Heart left ventricle (tissue), 16 donors: ENCODE measurements around the gene DNMT3A. TPM values are rescaled to one million over a fixed set of nuclear protein-coding genes. Genes with fewer than 3 reads are reported as not detected.

Experiments
- ATAC-seq, 4 donors: fragments of 200-7000 bp; cut with Tn5 transposase; one replicate each; pipeline ENCODE4 v1.9.1; 2020 to 2022; ENCODE audit warnings: moderate library complexity in 4 of 4, mild to moderate bottlenecking in 3 of 4, moderate number of reproducible peaks in 1 of 4
- DNase-seq, 5 donors: peaks; one replicate each; pipeline ENCODE4 v3.0.0-alpha.2; 2020
- H3K27ac ChIP-seq, 12 donors: fragments of 200-600 bp; sonication (generic) in 4 of 12; one replicate each; pipeline versions ENCODE4 v1.5.0 to v1.8.0; 2016 to 2022; ENCODE audit warnings: mild to moderate bottlenecking in 2 of 12
- H3K27me3 ChIP-seq, 9 donors: fragments of 200-600 bp; sonication (generic) in 2 of 9; one replicate each; pipeline versions ENCODE4 v1.5.1 to v1.8.0; 2016 to 2022; ENCODE audit warnings: mild to moderate bottlenecking in 3 of 9
- H3K36me3 ChIP-seq, 9 donors: fragments of 200-600 bp; sonication (generic) in 2 of 9; one replicate each; pipeline versions ENCODE4 v1.5.0 to v1.8.0; 2018 to 2022; ENCODE audit warnings: mild to moderate bottlenecking in 2 of 9
- H3K4me1 ChIP-seq, 12 donors: fragments of 200-600 bp; sonication (generic) in 4 of 12; one replicate each; pipeline versions ENCODE4 v1.5.0 to v1.8.0; 2016 to 2022; ENCODE audit warnings: mild to moderate bottlenecking in 3 of 12
- H3K4me3 ChIP-seq, 12 donors: fragments of 200-600 bp; sonication (generic) in 4 of 12; one replicate each; pipeline versions ENCODE4 v1.5.0 to v1.8.0; 2017 to 2022; ENCODE audit warnings: mild to moderate bottlenecking in 9 of 12, moderate library complexity in 4 of 12
- H3K9me3 ChIP-seq, 12 donors: fragments of 200-600 bp; sonication (generic) in 4 of 12; one replicate each; pipeline versions ENCODE4 v1.5.0 to v1.8.0; 2016 to 2022; ENCODE audit warnings: mild to moderate bottlenecking in 1 of 12
- POLR2A ChIP-seq, 2 donors: fragments of 450-650 bp; IDR thresholded peaks; one replicate each; pipeline ENCODE4 v1.6.1; 2017; ENCODE audit warnings: antibody characterized with exemption in 2 of 2, mild to moderate bottlenecking in 2 of 2, moderate library complexity in 2 of 2
- WGBS, 4 donors: extraction: QIAGEN DNeasy Blood & Tissue Kit in 2 of 4; methylation state at CpG; one replicate each; pipeline versions ENCODE4 v1.1.5 to v1.1.7; 2013 to 2018; 5-methylcytosine and 5-hydroxymethylcytosine counted together
- intact Hi-C, 10 donors: fragments of 100-400 bp; cut with DNase I; formaldehyde crosslinking; loops; one replicate each; pipeline versions ENCODE4 v1.11.1 to v1.14.2; 2022
- polyA plus RNA-seq, 2 donors: library from polyadenylated mRNA; stranded (reverse); fragments of 200-250 nt; gene quantifications; one replicate each; pipeline ENCODE4 v1.2.3, GENCODE V29; 2013
- total RNA-seq, 9 donors: library from RNA; depleted of rRNA in 2 of 9; stranded (reverse); fragments of >200 nt in 2 of 9; fragmentation: NEBNext Ultra II Directional in 3 of 9; extraction: Animal tissue kit (Norgen Biotek cat#: 25700) in 3 of 9; gene quantifications; one replicate each; pipeline versions ENCODE4 v1.1.0 to v1.2.4, GENCODE V29; 2016 to 2023
- TF ChIP-seq, protein P1 (sequence below), 12 donors: fragments of 200-600 bp; sonication (generic) in 4 of 12; IDR thresholded peaks; one replicate each; pipeline versions ENCODE4 v1.5.0 to v1.8.0; 2018 to 2022; ENCODE audit warnings: antibody characterized with exemption in 12 of 12, mild to moderate bottlenecking in 5 of 12
- donor health status: ischemic (EF 13 %, LVEDD 7.1; RV severe dilation, severe dysfunction).
- donor health status: healthy with polysubstance abuse.
- donor health status: DM: no; HTN: yes; CAD: no.
- donor health status: DM: no; HTN: no; CAD: no.
- donor health status: ischemic (EF 25% LVEDD 6.9; RV normal size, moderate dysfunction).
- donor health status: ischemic (EF 25% LVEDD 5.7; RV mildly dilated, moderate dysfunction).
- donor health status: healthy.
- donor health status: DM: yes; HTN: yes; CAD: no.
- donor health status: ischemic (EF 35%, LVEDD 5.7; RV mildly dilated, moderate dysfunction).
- donor health status: nonischemic (EF 11% LVEDD 7.7; RV severe dilation, severe dysfunction).
- donor health status: DM: yes; HTN: yes; CAD: no.
- donor health status: PGD.
- donor health status: ischemic (EF 29% LVEDD 5.4; RV normal size, mild dysfunction).
- donor health status: nonischemic (EF 23%, LVEDD 6.1; RV moderate dilation, normal function).

The DNMT3A gene
- total and polyA plus RNA-seq, 11 donors = 3.5 to 26.0 (median 16.0) TPM

DNA sequence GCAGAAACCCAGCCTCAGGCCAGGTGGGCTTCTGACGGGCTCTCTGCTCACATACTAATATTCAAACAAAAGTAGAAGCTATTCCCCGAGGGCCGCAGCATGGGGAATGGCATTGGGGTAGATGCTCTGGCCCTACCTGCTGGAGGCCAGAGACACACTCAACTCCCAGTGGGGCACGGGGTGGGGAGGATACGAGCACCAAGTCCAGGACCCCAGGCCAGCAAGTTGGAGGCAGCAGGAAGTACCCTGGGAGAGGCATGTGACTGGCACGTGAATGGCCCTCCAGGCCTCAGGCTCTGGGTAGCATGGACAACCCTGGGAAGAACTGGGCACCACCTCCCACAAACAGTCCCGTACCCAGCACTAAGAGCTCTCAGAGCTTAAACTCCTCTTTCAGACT lies 3.8 kb downstream of the DNMT3A start:
- H3K9me3 ChIP-seq = no peaks in the 10 kb centered on the region
- TF ChIP-seq, protein P1, sequence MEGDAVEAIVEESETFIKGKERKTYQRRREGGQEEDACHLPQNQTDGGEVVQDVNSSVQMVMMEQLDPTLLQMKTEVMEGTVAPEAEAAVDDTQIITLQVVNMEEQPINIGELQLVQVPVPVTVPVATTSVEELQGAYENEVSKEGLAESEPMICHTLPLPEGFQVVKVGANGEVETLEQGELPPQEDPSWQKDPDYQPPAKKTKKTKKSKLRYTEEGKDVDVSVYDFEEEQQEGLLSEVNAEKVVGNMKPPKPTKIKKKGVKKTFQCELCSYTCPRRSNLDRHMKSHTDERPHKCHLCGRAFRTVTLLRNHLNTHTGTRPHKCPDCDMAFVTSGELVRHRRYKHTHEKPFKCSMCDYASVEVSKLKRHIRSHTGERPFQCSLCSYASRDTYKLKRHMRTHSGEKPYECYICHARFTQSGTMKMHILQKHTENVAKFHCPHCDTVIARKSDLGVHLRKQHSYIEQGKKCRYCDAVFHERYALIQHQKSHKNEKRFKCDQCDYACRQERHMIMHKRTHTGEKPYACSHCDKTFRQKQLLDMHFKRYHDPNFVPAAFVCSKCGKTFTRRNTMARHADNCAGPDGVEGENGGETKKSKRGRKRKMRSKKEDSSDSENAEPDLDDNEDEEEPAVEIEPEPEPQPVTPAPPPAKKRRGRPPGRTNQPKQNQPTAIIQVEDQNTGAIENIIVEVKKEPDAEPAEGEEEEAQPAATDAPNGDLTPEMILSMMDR (IDR thresholded peaks at IDR 0.05) = no peak
- no peak for TF ChIP-seq POLR2A (IDR thresholded peaks at IDR 0.05)
- peaks cover 3 to 79% (median 58%) of the 10 kb centered on the region in 12 donors for H3K4me1 ChIP-seq
- DNase-seq (no peak), ATAC-seq (no peak)
- peaks cover 0 to 5% (median 0%) of the 10 kb centered on the region in 9 donors for H3K36me3 ChIP-seq
- peak overlapping the region in 1 of 12 donors; percentile 86 for H3K27ac ChIP-seq
- no peak overlapping the region for H3K4me3 ChIP-seq
- 67 to 79% (median 70%) methylated on average over 7 of the region's 7 CpGs for WGBS, 4 donors
- no peaks in the 10 kb centered on the region for H3K27me3 ChIP-seq
- intact Hi-C loops = loop anchor here in 5 of 10 donors (2.0 to 5.0 kb wide), 3 partner anchors 46 to 61 kb away; no protein-coding TSS in a partner anchor

- H3K36me3 ChIP-seq = peaks cover 0 to 5% (median 0%) of the 10 kb centered on the region in 9 donors
- DNase-seq (no peak), ATAC-seq (no peak)
- intact Hi-C loops = loop anchor here in 4 of 10 donors (5.0 kb wide), 2 partner anchors 45 to 60 kb away; no protein-coding TSS in a partner anchor
- no peaks in the 10 kb centered on the region for H3K27me3 ChIP-seq
- H3K27ac ChIP-seq = no peak overlapping the region
- peaks cover 3 to 81% (median 54%) of the 10 kb centered on the region in 12 donors for H3K4me1 ChIP-seq
- H3K4me3 ChIP-seq = no peak overlapping the region
- TF ChIP-seq POLR2A (IDR thresholded peaks at IDR 0.05) = no peak
- TF ChIP-seq, protein P1 (IDR thresholded peaks at IDR 0.05) = no peak
- 55 to 70% (median 63%) methylated on average over 9 to 10 of the region's 10 CpGs for WGBS, 4 donors
- no peaks in the 10 kb centered on the region for H3K9me3 ChIP-seq
Measured at GRCh38 chr2:25337276-25337675, 4.4 kb downstream of the DNMT3A start.

GRCh38 chr2:25336383-25336841 lies 5.3 kb downstream of the DNMT3A start:
- intact Hi-C loops = loop anchor here in 4 of 10 donors (5.0 kb wide), 2 partner anchors 44 to 59 kb away; no protein-coding TSS in a partner anchor
- DNase-seq (no peak), ATAC-seq (no peak)
- H3K27ac ChIP-seq = peak overlapping the region in 4 of 12 donors; percentile 7 to 23 (median 18)
- H3K4me3 ChIP-seq = no peak overlapping the region
- TF ChIP-seq, protein P1 (IDR thresholded peaks at IDR 0.05) = no peak
- TF ChIP-seq POLR2A (IDR thresholded peaks at IDR 0.05) = no peak
- 64 to 75% (median 67%) methylated on average over 10 of the region's 10 CpGs for WGBS, 4 donors
- no peaks in the 10 kb centered on the region for H3K27me3 ChIP-seq
- peaks cover 0 to 5% (median 0%) of the 10 kb centered on the region in 9 donors for H3K36me3 ChIP-seq
- peaks cover 3 to 87% (median 60%) of the 10 kb centered on the region in 12 donors for H3K4me1 ChIP-seq
- no peaks in the 10 kb centered on the region for H3K9me3 ChIP-seq

DNA sequence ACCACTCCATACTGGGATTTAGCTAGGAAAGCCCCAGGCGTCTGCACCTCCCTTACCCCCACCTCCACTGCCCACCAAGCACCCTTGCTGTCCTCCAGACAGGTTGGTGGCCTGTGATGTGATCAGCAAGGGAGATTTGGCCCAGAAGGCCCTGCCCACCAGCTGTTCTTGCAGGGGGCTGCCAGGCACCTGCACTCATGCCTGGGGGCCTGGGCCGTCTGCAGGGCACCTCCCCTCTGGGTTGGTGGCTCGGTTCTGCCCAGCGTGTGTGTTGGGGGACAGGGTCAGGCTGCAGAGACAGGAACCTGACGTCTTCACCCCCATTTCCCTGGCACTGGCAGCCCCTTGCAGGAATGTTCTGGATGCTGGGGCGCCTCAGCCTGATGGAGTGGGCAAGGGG lies 5.8 kb downstream of the DNMT3A start:
- H3K36me3 ChIP-seq = peaks cover 0 to 5% (median 0%) of the 10 kb centered on the region in 9 donors
- WGBS, 4 donors = 63 to 70% (median 67%) methylated on average over 4 to 6 of the region's 6 CpGs
- TF ChIP-seq POLR2A (IDR thresholded peaks at IDR 0.05) = no peak
- TF ChIP-seq, protein P1 (IDR thresholded peaks at IDR 0.05) = no peak
- H3K4me3 ChIP-seq = no peak overlapping the region
- DNase-seq (no peak), ATAC-seq (no peak)
- intact Hi-C loops = loop anchor here in 4 of 10 donors (5.0 kb wide), 2 partner anchors 44 to 59 kb away; no protein-coding TSS in a partner anchor
- H3K4me1 ChIP-seq = peaks cover 3 to 89% (median 60%) of the 10 kb centered on the region in 12 donors
- no peaks in the 10 kb centered on the region for H3K27me3 ChIP-seq
- H3K9me3 ChIP-seq = no peaks in the 10 kb centered on the region
- H3K27ac ChIP-seq = peak overlapping the region in 4 of 12 donors; percentile 13 to 48 (median 24)
